NCI-H2107 treated with DMSO at 0.1 percent for 48 hours (cell line): ENCODE data around the gene DCLRE1C.
"Not testable (repeated sequence)": the region's sequence is repeated elsewhere in the genome, so short reads cannot be mapped to it uniquely, and the experiment has no call there.

Experiments
- DNase-seq: peaks from one replicate; lab custom pipeline; 2025; ENCODE audit not compliant: unreplicated experiment; lab: John Stamatoyannopoulos, UW

The DCLRE1C gene

GRCh38 chr10:14954001-14954770, at the start of gene DCLRE1C:
TSS of gene DCLRE1C (minus strand) at chr10:14954096. CDS start at chr10:14954010, 86 bp downstream.
- DNase-seq = peak; percentile 55

GRCh38 chr10:14995964-14996565, 42.2 kb upstream of the DCLRE1C start:
- no peak for DNase-seq

DNA sequence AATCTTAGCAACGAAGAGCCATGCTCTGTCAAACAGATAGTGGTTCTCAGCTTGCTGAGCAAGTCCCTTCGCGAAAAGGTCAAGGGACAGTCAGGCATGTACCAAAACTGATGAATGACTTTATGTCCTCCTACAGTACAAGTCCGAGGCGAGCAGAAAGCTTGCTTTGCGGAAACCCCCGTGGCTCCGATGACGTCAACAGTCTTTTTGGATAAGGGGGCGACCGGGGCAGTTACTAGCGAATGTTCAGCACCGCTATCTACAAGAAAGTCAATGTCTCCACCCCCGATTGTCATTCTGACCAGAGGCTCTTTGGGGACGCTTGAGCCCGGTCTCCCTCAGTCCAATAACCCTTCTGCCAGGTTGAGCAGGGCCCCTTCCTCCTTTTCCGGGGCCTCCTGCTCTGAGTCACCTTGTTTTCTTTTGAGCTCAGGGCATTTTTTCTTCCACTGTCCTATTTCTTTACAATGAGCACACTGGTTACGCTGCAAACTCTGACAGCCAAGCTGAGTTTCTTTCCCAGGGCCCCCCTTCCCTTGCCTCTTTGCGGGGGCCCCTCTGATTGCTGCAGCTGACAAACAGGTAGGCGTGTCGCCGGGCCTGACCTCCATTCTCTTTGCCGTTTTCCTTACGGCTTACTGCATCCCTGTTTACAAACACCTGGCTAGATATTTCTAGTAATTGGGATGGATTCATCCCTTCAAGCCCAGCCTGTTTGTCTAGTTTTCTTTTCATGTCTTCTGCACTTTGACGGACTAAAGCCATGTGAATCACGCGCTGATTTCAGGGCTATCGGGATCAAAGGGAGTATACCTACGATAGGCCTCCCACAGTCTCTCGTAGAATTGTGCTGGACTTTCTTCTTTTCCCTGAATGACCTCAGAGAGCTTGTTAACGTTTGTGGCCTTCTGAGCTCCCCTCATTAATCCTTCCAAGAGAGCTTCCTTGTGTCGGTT, 39.9 kb upstream of the DCLRE1C start:
- not testable (repeated sequence) for DNase-seq

- DNase-seq = not testable (repeated sequence)
These were observed 38.4 kb upstream of the DCLRE1C start for GRCh38 chr10:14992336-14992735.

- not testable (repeated sequence) for DNase-seq
These were observed 37.3 kb upstream of the DCLRE1C start for GRCh38 chr10:14991035-14991749.

GRCh38 chr10:14989552-14989951, 35.7 kb upstream of the DCLRE1C start:
- not testable (repeated sequence) for DNase-seq

GRCh38 chr10:14982744-14983143, 28.8 kb upstream of the DCLRE1C start:
- no peak for DNase-seq

GRCh38 chr10:14975672-14976273, 21.9 kb upstream of the DCLRE1C start:
- no peak for DNase-seq

DNA sequence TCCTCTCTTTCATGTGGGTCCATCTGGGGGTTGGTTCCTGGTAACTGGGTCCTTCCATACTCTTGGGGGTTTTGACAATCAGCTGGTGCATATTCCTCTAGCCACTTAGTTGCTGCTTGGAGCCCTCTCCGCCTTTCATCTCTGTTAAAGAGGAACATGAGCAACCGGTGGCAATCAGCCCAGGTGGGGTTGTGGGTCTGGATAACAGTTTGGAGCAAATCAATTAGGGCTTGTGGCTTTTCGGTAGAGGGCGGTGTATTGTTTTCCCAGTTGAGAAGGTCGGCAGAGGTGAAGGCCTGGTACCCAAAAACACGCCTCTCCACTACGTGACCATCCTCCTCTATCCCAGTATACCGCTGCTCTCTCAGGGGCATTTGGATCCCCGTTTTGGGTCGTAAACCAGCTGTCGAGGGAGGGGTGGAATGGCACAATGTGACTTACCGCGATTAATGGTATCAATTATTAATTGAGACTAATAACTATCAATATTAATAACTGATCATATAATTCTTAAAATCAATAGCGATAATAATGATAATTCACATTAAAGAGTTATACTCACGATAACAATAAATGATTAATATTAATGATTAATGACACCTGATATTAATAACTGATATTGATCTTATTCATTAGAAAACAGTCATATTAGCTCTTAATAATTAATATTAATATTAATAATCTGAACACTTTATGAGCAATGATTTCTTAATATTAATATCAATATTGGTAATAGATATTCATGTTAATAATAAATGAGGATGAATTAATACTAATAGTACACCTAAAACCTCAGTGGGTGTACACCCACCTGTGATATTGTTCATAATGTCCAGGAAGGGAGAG, 20.5 kb upstream of the DCLRE1C start:
- not testable (repeated sequence) for DNase-seq

- no peak for DNase-seq
These were observed 18.1 kb upstream of the DCLRE1C start for GRCh38 chr10:14971867-14972448.

DNA sequence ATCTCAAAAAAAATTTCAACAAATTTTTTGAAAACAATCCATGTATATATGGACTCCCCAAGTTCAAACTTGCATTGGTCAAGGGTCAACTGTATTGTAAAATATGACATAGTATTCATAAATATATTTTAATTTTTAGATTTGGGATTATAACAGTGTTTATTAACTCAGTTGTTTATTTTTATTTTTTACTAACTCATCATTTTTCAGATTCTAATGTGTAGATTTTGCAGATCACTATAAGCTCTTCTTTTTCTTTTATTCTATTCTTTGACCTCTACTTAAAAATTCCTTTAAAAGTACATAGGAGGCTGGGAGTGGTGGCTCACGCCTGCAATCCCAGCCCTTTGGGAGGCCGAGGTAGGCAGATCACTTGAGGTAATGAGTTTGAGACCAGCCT, 14.0 kb upstream of the DCLRE1C start:
- no peak for DNase-seq

- DNase-seq = peak; percentile 83
These were observed 5.5 kb upstream of the DCLRE1C start, which contains the start of gene MEIG1 for GRCh38 chr10:14959221-14960057. TSS of gene MEIG1 (plus strand) at chr10:14959388. CDS start at chr10:14966469, 7,081 bp downstream.

- no peak for DNase-seq
These were observed 5.0 kb upstream of the DCLRE1C start for GRCh38 chr10:14958872-14959220.

DNA sequence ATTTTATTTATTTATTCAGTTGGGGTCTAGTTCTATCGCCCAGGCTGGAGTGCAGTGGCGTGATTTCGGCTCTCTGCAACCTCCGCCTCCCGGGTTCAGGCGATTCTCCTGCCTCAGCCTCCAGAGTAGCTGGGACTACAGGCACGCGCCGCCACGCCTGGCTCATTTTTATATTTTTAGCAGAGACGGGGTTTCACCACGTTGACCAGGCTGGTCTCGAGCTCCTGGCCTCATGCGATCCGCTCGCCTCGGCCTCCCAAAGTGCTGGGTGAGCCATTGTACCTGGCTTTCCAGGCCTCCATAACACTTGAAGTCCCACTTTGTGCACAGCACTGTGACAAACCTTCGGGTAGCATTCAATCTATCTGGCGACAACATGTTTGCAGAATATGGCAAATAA, 1.0 kb upstream of the DCLRE1C start:
- no peak for DNase-seq

DNA sequence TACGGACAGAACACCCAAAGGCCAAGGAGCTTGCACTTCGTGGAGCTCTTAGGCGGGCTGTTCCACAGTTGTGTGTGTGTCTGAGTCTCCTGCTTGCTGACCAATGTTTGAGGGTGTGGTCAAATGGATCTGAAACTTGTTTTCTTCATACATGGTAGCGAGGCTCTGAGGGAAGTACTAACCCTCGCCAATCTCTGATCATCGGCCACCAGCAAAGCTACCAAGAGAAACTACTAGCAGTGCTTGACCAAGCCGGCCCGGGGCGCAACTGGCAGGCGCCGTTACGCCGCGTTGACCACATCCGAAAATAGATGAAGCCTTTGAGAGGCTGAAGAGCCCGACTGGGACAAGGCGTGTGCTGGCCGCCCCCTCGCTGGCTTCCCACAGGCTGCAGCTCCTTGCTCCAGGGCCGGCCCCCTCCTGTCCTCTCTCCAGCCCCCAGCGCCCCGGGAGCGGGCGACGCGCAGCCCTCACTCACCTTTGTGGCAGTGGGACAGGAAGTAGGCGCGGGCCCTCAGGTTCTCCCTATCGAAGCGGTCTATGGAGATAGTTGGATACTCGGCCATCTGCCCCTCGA, 384 bp downstream of the DCLRE1C start:
- DNase-seq = no peak

DNA sequence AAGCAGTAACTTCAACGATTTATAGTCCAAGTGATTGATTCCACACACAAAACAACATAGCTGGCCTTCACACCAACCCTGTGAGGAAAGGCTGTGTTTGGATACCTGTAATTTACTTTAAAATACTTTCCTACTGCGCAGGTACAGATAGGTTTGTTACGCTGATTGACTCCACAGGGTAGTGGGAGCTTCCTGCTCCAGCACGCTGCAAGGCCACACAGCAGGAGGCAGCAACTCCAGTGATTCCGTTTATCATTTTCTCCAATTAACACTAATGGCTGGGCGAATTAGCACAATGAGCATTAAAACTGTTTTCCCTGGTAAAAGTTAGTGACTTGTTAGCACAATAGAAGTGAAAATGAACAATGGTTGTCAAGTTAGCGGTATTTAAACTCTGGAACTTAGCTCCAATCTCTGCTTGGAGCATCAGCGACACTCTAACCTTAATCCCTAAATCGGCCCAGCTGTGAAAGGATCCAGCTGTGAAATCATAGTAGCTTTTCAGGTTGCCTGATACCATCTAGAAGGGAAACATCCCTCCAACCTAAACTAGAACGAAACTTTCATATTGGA, 959 bp downstream of the DCLRE1C start:
- DNase-seq = no peak

DNA sequence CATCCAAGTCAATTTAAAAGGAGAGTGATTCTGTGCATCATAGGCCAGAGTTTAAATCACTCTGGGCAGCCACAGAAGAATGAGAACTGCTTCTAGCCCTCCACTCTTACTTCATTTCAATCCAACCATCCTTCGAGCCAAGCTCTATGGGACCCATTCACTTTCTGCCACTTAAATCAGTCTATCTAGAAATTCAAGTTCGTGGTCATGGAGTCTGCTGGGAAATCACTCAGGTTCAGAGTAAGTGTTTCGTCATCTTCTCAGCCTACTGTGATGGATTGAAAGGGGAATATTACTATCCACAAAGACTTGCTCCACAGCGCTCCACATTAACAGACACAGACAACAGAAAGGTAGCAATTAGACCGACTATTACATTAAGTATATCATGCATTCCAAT, 4.6 kb downstream of the DCLRE1C start:
- no peak for DNase-seq

DNA sequence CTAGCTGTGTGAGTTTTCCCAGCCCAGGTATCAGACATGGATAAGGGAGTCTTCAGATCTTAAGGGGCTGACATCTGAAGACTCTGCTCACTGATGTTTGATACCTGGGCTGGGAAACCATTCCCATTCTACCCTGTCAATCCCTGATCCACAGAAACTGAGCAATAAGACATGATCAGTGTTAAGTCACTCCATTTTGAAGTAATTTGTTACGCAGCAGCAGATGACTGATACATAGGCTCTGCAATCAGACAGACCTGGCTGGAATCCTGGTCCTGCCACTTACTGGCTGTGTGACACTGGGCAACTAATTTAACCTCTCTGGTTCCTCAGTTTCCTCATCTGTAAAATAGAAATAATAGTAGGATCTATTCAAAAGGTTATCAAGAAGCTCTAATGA, 6.6 kb downstream of the DCLRE1C start:
- no peak for DNase-seq
